HTERT RPE-1 (cell line): Measurements from ENCODE around the gene GNE.
"Not testable (repeated sequence)": the region's sequence is repeated elsewhere in the genome, so short reads cannot be mapped to it uniquely, and the experiment has no call there.

Experiments
- in situ Hi-C: fragments of 300-500 bp; cut with MboI; formaldehyde crosslinking; loops from 4 replicates; pipeline ENCODE4 v1.14.3; 2020; ENCODE audit warnings: low sequenced_read_pairs

Gene GNE, protein sequence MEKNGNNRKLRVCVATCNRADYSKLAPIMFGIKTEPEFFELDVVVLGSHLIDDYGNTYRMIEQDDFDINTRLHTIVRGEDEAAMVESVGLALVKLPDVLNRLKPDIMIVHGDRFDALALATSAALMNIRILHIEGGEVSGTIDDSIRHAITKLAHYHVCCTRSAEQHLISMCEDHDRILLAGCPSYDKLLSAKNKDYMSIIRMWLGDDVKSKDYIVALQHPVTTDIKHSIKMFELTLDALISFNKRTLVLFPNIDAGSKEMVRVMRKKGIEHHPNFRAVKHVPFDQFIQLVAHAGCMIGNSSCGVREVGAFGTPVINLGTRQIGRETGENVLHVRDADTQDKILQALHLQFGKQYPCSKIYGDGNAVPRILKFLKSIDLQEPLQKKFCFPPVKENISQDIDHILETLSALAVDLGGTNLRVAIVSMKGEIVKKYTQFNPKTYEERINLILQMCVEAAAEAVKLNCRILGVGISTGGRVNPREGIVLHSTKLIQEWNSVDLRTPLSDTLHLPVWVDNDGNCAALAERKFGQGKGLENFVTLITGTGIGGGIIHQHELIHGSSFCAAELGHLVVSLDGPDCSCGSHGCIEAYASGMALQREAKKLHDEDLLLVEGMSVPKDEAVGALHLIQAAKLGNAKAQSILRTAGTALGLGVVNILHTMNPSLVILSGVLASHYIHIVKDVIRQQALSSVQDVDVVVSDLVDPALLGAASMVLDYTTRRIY

DNA sequence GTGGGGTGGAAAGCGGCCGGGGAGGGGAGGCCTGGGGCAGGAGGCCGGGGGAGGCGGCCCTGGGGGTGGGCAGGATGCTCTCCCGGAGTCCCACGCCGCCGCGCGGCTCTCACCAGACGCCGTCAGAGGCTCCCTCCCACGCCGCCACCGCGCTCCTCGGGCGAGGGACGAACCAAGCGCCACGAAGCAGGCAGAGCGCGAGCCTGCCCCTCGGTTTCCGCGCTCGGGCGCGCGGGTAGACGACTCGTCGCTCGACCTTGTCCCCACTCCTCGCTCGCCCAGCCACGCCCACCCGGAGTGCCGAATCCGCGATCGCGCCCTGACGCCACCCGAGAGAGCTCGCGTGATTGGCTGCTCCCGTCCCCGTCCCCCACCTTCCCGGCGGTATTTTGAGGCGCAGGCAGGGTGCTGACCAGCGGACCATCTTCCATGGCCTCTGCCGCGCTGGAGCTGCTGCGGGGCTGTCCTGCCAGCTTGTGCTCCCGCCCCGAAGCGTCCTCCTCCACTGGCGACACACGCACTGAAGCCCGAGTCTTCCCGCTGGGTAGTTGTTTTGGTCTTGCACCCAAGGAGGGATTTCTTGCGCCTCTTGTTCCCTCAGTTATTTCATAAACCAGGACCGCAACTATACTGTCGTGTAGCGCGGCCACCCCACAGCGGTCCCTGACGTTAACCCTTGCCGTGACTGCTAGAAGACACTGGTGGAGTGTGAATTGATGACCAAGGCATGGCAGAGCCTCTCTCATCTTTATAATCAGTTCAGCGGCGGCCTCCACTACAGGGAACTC is at the start of gene GNE:
GNE (minus strand) TSS at position 241 of the 788 bp plus-strand sequence. CDS start 9,093 bp downstream, outside the sequence.
- in situ Hi-C loops = no loop called here

DNA sequence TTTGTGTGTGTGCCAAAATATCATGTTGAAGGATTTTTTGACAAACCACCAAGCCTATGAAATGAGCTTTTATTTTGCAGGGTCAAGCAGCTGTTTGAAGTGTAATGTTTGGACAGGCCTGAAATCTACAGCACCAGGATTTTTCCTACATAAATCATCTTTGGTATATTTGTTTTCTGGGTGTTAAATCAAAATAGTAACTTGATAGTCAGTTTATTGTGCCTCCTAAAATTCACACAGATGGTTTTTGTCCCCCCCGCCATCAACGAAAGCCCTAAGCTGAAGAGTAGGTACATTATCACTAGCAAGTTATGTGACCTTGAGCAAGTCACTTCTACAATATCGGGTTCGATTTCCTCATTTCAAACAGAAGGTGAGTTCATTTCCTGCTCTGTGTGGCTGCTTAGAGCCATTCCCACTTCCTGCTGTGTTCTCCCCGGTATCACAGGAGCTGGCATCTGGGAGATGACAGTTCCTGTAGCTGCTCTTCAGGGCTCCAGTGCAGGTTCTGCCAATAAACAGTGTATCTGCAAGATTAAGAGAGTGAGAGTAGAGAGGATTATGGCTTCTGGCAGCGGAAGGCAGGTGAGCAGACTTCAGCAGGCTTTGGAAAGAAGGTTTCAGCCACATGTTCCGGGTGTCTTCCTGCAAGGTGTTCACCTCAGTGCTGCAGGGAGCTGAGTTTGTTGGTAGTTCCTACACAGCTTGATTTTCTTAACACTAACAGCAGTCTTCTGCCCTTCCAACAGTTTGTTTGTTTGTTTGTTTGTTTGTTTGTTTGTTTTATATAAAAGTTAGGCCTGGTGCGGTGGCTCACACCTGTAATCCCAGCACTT is 48.4 kb upstream of the GNE start:
- in situ Hi-C loops = no loop called here

DNA sequence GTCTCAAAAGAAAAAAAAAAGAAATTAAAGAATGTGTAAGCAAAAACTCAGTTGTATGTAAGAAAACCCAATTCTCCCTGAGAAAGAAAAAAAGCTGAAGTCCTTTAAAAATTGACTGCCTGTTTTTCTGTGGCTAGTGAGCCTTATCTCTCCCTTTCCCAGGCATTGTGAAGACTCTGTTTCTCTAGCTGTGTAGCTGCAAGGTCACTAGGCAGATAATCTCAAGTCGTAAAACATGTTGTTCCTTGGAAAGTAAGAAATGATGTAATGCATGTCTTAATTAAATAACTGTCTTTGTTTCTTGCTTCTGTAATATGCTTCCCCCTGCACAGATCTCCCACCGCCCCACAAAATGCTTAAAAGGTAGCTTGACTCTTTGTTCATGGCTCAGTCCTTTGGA is 46.1 kb upstream of the GNE start:
- in situ Hi-C loops = not testable (repeated sequence)

GRCh38 chr9:36301227-36301626 is 43.0 kb upstream of the GNE start:
- in situ Hi-C loops = no loop called here

DNA sequence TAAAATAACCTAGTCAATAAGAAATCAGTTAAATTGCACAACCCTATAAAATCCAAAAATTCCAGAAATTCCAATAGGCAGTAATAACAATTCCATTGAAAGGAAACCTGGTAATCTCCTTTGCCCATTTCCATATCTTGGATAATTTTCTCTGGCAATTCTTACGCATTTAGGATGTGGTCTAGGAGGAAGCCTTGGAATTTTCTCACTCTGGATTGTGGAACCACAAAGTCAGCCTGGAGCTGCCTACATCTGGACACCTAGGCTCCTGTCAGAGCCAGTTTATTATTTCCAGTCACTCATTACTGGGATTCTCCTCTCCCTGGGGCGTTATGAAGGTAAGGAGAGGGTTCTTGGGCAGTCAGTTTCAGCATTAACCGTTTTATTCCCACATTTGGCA is 40.3 kb upstream of the GNE start:
- in situ Hi-C loops = no loop called here

DNA sequence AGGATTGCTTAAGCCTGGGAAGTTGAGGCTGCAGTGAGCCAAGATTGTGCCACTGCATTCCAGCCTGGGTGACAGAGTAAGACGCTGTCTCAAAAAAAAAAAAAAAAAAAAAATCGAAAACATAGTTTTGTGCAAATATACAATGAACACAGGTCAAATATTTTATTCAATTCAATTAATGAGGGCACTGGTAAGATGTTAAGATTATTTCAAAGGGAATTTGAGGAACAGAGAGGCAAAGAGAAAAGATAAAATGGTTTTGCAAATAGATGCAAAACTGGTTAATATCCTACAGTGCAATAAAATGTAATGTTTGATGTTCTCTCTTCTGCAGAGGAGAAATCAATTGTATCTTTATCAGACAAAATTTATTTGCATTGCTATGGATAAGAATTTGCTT is 39.5 kb upstream of the GNE start:
- in situ Hi-C loops = no loop called here

DNA sequence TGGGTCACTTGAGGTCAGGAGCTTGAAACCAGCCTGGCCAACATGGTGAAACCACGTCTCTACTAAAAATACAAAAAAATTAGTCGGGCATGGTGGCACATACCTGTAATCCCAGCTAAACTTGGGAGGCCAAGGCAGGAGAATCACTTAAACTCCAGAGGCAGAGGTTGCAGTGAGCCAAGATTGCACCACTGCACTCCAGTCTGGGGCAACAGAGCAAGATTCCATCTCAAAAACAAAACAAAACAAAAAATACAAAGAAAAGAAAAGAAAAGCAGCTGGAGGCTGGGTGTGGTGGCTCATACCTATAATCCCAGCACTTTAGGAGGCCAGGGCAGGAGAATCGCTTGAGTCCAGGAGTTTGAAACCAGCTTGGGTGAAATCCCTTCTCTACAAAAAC is 36.7 kb upstream of the GNE start:
- in situ Hi-C loops = not testable (repeated sequence)

DNA sequence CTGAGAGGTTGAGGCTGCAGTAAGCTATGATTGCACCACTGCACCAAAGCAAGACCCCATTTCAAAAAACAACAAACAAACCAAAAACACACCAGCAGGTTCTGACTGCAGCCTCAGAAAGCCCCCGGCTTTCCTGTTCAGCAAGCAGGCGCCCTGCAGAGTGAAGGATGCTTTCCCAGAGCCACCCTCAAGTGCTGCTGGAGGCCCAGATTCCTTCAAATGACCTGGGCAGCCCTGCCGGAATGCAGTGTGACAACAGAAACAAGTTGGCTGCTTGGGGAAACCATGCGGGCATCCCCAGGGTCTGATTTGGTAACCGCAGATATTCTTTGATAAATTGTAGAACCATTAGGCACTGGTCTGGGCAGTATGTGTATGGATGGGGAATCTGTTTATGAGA is 35.7 kb upstream of the GNE start:
- in situ Hi-C loops = no loop called here

GRCh38 chr9:36293171-36293570 is 34.9 kb upstream of the GNE start:
- in situ Hi-C loops = no loop called here

GRCh38 chr9:36292641-36293040 is 34.4 kb upstream of the GNE start:
- in situ Hi-C loops = no loop called here

DNA sequence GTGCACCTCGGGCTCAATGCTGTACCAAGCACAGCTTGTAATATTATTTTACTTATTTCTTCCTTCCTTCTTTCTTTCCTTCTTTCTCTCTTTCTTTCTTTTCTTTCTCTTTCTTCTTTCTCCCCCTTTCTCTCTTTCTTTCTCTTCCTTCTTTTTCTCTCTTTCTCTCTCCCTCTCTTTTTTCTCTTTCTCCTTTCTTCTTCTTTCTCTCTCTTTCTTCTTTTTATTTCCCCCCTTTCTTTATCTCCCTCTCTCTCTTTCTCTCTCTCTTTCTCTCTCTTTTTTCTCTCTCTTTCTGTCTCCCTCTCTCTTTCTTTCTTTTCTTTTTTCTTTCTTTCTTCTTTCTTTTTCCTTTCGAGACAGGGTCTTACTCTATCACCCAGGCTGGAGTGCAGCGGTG is 32.7 kb upstream of the GNE start:
- in situ Hi-C loops = no loop called here

DNA sequence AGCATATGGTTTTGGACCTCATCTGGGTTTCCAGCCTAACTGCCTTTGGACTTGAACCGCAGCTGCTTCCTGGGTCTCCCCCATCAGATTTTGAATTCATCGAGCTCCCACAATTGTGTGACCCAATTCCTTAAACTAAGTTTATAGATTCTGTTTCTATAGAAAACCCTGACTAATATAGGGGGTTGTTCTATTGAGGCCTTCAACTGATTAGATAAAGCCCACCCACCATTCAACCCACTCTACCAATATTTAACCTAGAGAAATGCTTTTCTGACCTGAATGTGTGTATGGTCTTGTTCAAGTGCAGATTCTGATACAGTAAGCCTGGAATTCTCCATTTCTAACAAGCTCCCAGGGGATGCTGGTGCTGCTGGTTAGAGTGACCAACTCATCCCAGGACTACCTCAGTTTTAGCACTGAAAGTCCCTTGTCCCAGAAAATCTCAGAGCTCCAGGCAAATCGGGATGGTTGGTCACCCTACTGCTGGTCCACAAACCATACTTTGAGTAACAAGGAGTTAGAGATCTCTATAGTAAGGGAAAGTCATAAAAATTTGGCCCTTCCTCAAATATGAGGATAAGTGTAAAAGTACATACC is 31.7 kb upstream of the GNE start:
- in situ Hi-C loops = no loop called here

DNA sequence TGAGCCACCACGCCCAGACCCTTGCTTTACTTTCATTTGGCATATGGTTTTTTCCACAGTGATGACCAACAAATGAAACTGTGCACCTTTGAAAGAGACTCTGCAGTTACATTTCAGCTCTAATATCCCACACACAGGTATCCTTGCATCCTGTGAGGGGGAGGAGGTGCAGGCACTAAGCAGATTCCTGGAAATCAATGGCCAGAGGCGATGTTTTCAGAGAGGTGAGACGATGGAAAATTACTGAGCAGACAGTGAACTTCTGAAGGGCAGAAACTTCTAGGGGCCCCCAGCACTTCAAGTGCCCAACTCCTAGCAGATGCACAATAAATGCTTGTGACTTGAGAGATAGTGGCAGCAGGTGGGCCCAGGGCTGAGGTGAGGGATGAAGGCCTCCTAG is 29.8 kb upstream of the GNE start:
- in situ Hi-C loops = no loop called here

DNA sequence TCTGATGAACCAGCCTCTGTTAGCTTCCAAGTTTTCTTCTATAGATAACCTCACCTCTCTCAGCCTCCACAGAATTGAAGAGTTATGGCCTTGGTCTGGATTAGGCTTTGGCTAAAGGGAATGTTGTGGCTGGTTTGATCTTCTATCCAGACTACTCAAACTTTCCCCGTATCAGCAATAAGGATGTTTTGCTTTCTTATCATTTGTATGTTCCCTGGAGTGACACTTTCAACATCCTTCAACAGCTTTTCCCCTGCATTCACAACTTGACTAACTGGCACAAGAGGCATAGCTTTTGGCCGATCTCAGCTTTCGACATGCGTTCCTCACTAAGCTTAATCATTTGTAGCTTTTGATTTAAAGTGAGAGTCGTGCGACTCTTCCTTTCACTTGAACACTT is 28.1 kb upstream of the GNE start:
- in situ Hi-C loops = no loop called here

DNA sequence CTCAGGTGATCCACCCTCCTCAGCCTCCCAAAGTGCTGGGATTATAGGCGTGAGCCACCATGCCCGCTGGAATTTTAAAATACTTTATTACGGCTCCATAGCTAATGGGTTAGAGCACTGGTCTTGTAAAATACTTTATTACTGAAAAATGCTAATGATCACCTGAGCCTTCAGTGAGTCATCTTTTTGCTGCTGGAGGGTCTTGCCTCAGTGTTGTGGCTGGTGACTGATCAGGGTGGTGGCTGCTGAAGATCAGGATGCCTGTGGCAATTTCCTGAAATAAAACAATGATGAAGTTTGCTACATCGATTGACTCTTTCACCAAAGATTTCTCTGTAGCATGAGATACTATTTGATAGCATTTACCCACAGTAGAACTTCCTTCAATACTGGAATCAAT is 26.0 kb upstream of the GNE start:
- in situ Hi-C loops = no loop called here

- in situ Hi-C loops = no loop called here
These were observed 24.0 kb upstream of the GNE start for GRCh38 chr9:36282275-36282674.

GRCh38 chr9:36280989-36281388 is 22.7 kb upstream of the GNE start:
- in situ Hi-C loops = no loop called here

- in situ Hi-C loops = no loop called here
These were observed 20.0 kb upstream of the GNE start for GRCh38 chr9:36278243-36278642.

- in situ Hi-C loops = no loop called here
These were observed 18.5 kb upstream of the GNE start for GRCh38 chr9:36276781-36277181.

DNA sequence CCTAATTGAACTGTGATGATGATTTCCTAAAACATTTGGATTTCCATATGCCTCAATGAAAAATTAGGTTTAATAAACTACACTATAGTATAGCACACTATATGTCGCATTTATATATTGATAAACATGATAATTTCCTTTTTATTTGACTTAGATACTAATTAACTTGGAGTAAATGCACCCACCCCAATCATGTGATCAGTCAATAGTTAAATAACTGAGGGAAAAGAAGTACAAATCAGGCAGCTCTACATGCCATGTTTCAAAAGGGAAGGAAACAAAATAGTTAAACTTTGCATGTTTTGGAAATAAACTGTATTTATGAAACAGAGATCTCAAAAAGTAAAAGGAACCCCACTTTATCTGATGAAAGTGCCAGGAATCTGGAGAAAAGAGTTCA is 18.0 kb upstream of the GNE start:
- in situ Hi-C loops = no loop called here
